ENCODE data around the gene PNMA8B.

PNMA8B gene

GRCh38 chr19:46452186-46452585, 43.5 kb downstream of the PNMA8B start:
- ATAC-seq = no peak

- no peak for ATAC-seq
Observed at GRCh38 chr19:46451352-46451751, 44.3 kb downstream of the PNMA8B start.

GRCh38 chr19:46450737-46451136, 44.9 kb downstream of the PNMA8B start:
- ATAC-seq = no peak

GRCh38 chr19:46449228-46449627, 46.4 kb downstream of the PNMA8B start:
- no peak for ATAC-seq

GRCh38 chr19:46448601-46449000, 47.1 kb downstream of the PNMA8B start:
- ATAC-seq = no peak

GRCh38 chr19:46447824-46448223, 47.8 kb downstream of the PNMA8B start:
- no peak for ATAC-seq

GRCh38 chr19:46447006-46447405, 48.7 kb downstream of the PNMA8B start:
- no peak for ATAC-seq

- no peak for ATAC-seq
Observed at GRCh38 chr19:46446021-46446420, 49.6 kb downstream of the PNMA8B start.

GRCh38 chr19:46442808-46443450, 52.7 kb downstream of the PNMA8B start:
- no peak for ATAC-seq

- no peak for ATAC-seq
Observed at GRCh38 chr19:46441866-46442265, 53.8 kb downstream of the PNMA8B start.
